HepG2 (cell line): Measurements from ENCODE around the gene LMAN1L. TPM values are rescaled to one million over a fixed set of nuclear protein-coding genes. Genes with fewer than 3 reads are reported as not detected.

Source experiments
- ATAC-seq: fragments of 200-7000 bp; cut with Tn5 transposase; 3 replicates; pipeline ENCODE4 v1.9.1; 2020; ENCODE audit warnings: mild to moderate bottlenecking, moderate library complexity
- BruUV-seq: library from RNA; stranded (reverse); fragments of 400-500 nt; replicated peaks from 2 replicates; lab custom pipeline; 2021; lab: Mats Ljungman, UMichigan
- CTCF ChIA-PET: fragments of 300-600 bp; formaldehyde crosslinking; extraction: SDS; loops from one replicate; lab custom pipeline; 2021; ENCODE audit warnings: low total read pairs, inconsistent platforms, low intra/inter-chr PET ratio; lab: Yijun Ruan, JAX
- POLR2A ChIA-PET: fragments of 350-600 bp; sonication (Branson Sonifier 250); formaldehyde crosslinking; loops from one replicate; lab custom pipeline; 2020; ENCODE audit warnings: antibody characterized with exemption, inconsistent platforms; lab: Yijun Ruan, JAX
- DNase-seq: peaks from one replicate; pipeline ENCODE4 v3.0.0-alpha.2; 2015; ENCODE audit warnings: low spot score
- FAIRE-seq: peaks from 3 replicates; lab custom pipeline; 2011; peaks lifted over from hg19 to GRCh38; lab: Jason Lieb, UNC
- H2AFZ ChIP-seq: one replicate; pipeline ENCODE4 v1.6.1; 2011; ENCODE audit warnings: low read length, inconsistent platforms
- H3K27ac ChIP-seq: fragments of 300-600 bp; 3 replicates; pipeline ENCODE4 v1.8.0; 2011; ENCODE audit warnings: mixed run types, mild to moderate bottlenecking, mixed read lengths, low read length, inconsistent platforms; ENCODE audit not compliant: insufficient read depth; ENCODE audit errors: extremely low read length
- H3K27me3 ChIP-seq, 2 experiments: fragments of 200-600 bp in 1 of 2; 2 replicates in 1 of 2; 3 replicates in 1 of 2; pipeline versions ENCODE4 v1.6.0 to v1.8.0; 2011; ENCODE audit warnings: low read length in 2 of 2, mild to moderate bottlenecking in 2 of 2, moderate library complexity in 2 of 2, inconsistent platforms in 1 of 2; ENCODE audit not compliant: insufficient read depth in 2 of 2, control insufficient read depth in 1 of 2
- H3K36me3 ChIP-seq, 2 experiments: fragments of 200-600 bp in 1 of 2; replicated peaks in 1 of 2; 2 replicates in 1 of 2; 3 replicates in 1 of 2; pipeline versions ENCODE4 v1.5.1 to v1.8.0; 2011; ENCODE audit warnings: low read length in 2 of 2, inconsistent platforms in 1 of 2; ENCODE audit not compliant: insufficient read depth in 2 of 2, control insufficient read depth in 1 of 2
- H3K4me1 ChIP-seq: 2 replicates; pipeline ENCODE4 v1.5.1; 2012; ENCODE audit warnings: low read length, inconsistent platforms; ENCODE audit not compliant: insufficient read depth
- H3K4me2 ChIP-seq: 2 replicates; pipeline ENCODE4 v1.6.0; 2011; ENCODE audit warnings: low read depth, low read length, inconsistent platforms
- H3K4me3 ChIP-seq, 3 experiments: fragments of 200-600 bp in 1 of 3; sonication (generic), shearing (Covaris generic) in 1 of 3; replicated peaks in 1 of 3; 2 replicates each; pipeline ENCODE4 v1.5.1; 2011 to 2016; ENCODE audit warnings: low read length in 3 of 3, inconsistent platforms in 2 of 3, low read depth in 2 of 3, mild to moderate bottlenecking in 2 of 3, control low read depth in 1 of 3, mixed read lengths in 1 of 3; ENCODE audit not compliant: insufficient read depth in 1 of 3
- H3K79me2 ChIP-seq: one replicate; pipeline ENCODE4 v1.6.1; 2011; ENCODE audit warnings: low read length, inconsistent platforms; ENCODE audit not compliant: insufficient read depth
- H3K9ac ChIP-seq: 2 replicates; pipeline ENCODE4 v1.6.0; 2011; ENCODE audit warnings: mild to moderate bottlenecking, low read depth, low read length, inconsistent platforms; ENCODE audit not compliant: insufficient read depth
- H3K9me3 ChIP-seq: 2 replicates; pipeline ENCODE4 v1.5.1; 2012; ENCODE audit warnings: mild to moderate bottlenecking, low read length
- H4K20me1 ChIP-seq: 2 replicates; pipeline ENCODE4 v1.6.0; 2011; ENCODE audit warnings: inconsistent platforms, mild to moderate bottlenecking, low read length, moderate library complexity; ENCODE audit not compliant: insufficient read depth
- AKNA ChIP-seq: sonication (generic); formaldehyde crosslinking; IDR thresholded peaks from 2 replicates; pipeline ENCODE4 v1.4.0; 2020; ENCODE audit warnings: missing genetic modification reagents, borderline replicate concordance
- ATF7 ChIP-seq, 2 experiments: fragments of 450-650 bp in 1 of 2; sonication (generic) in 1 of 2; formaldehyde crosslinking in 1 of 2; IDR thresholded peaks; 2 replicates each; pipeline versions ENCODE4 v1.4.0 to v1.6.1; 2016 to 2020; ENCODE audit warnings: antibody characterized with exemption in 1 of 2, mild to moderate bottlenecking in 1 of 2, missing genetic modification reagents in 1 of 2
- BRCA1 ChIP-seq: sonication (generic); formaldehyde crosslinking; IDR thresholded peaks from 2 replicates; pipeline ENCODE4 v1.4.0; 2020; ENCODE audit warnings: missing genetic modification reagents
- GABPA ChIP-seq, 2 experiments: IDR thresholded peaks; 2 replicates each; pipeline ENCODE4 v1.6.1; 2011 to 2016; ENCODE audit warnings: low read depth in 2 of 2, low read length in 1 of 2, missing biosample characterization in 1 of 2, missing genetic modification characterization in 1 of 2
- NCOA2 ChIP-seq: sonication (generic); formaldehyde crosslinking; IDR thresholded peaks from 2 replicates; pipeline ENCODE4 v1.8.0; 2022; ENCODE audit warnings: inconsistent platforms
- PAXIP1 ChIP-seq: sonication (generic); formaldehyde crosslinking; conservative IDR thresholded peaks from 2 replicates; pipeline ENCODE4 v1.4.0; 2020; ENCODE audit warnings: mild to moderate bottlenecking, missing genetic modification reagents, moderate library complexity
- RNF219 ChIP-seq: sonication (generic); formaldehyde crosslinking; IDR thresholded peaks from 2 replicates; pipeline ENCODE4 v1.5.0; 2020; ENCODE audit warnings: mild to moderate bottlenecking, missing genetic modification reagents
- SRSF1 ChIP-seq: fragments of 200-400 bp; formaldehyde crosslinking; optimal IDR thresholded peaks from 2 replicates; pipeline ENCODE3; 2017; ENCODE audit warnings: mild to moderate bottlenecking, low read depth, low read length, moderate library complexity
- TGIF2 ChIP-seq: IDR thresholded peaks from 2 replicates; pipeline ENCODE4 v1.6.1; 2016; ENCODE audit warnings: control low read depth, missing compliant biosample characterization
- ZNF275 ChIP-seq: sonication (generic); formaldehyde crosslinking; IDR thresholded peaks from 2 replicates; pipeline ENCODE4 v1.8.0; 2022; ENCODE audit warnings: missing genetic modification reagents, mild to moderate bottlenecking, inconsistent platforms, borderline replicate concordance
- ZNF543 ChIP-seq: sonication (generic); formaldehyde crosslinking; IDR thresholded peaks from 2 replicates; pipeline ENCODE4 v1.4.0; 2020; ENCODE audit warnings: mild to moderate bottlenecking, missing genetic modification reagents
- WGBS: methylation state at CpG from one replicate; pipeline ENCODE4 v1.1.6; 2017; ENCODE audit warnings: low lambda C conversion rate; 5-methylcytosine and 5-hydroxymethylcytosine counted together
- in situ Hi-C: cut with HindIII; loops from 2 replicates; pipeline ENCODE4 v1.10.0; 2017; ENCODE audit warnings: low pct_unique_long_range_greater_than_20kb; ENCODE audit not compliant: extremely low pct_ligation_motif_present
- intact Hi-C: fragments of 100-400 bp; cut with micrococcal nuclease; formaldehyde crosslinking; loops from one replicate; pipeline ENCODE4 v1.10.0; 2022; ENCODE audit not compliant: unreplicated experiment
- polyA plus RNA-seq, 8 experiments: library from polyadenylated mRNA; depleted of rRNA in 3 of 8; stranded (reverse) in 7 of 8; unstranded in 1 of 8; fragments of >200 nt; fragmentation: Illumina TruSeq in 4 of 8; extraction: Trizol in 4 of 8; gene quantifications; 2 replicates each; pipeline versions ENCODE4 v1.2.1 to v1.2.3, GENCODE V29; 2011 to 2016; ENCODE audit warnings: low read depth in 4 of 8, missing spikeins in 1 of 8, mixed read lengths in 1 of 8; ENCODE audit not compliant: insufficient read depth in 1 of 8
- total RNA-seq, 5 experiments: library from RNA; depleted of rRNA; stranded (reverse); fragments of >200 nt; fragmentation: Illumina TruSeq; extraction: Trizol; gene quantifications; 2 replicates each; pipeline ENCODE4 v1.2.3, GENCODE V29; 2016; ENCODE audit warnings: low read depth in 1 of 5

Gene LMAN1L
- total and polyA plus RNA-seq, 2 of the 13 experiments (the other 11 are each of a cell fraction or from before 2014, with no cell fraction given): not detected

- H3K27me3 ChIP-seq: peaks cover 7 to 50% of the 10 kb centered on the region in 2 experiments; a peak in 4 of 5 replicates
- ATAC-seq (no peak), DNase-seq (no peak), FAIRE-seq (no peak)
- H3K4me1 ChIP-seq: no peaks in the 10 kb centered on the region
- H3K4me3 ChIP-seq: no peak overlapping the region
- no TSS peak for BruUV-seq
- ChIA-PET POLR2A (no interaction called here), CTCF (no interaction called here)
- H3K9ac ChIP-seq: no peak overlapping the region
- H3K4me2 ChIP-seq: no peak overlapping the region
- H3K9me3 ChIP-seq: no peaks in the 10 kb centered on the region
- intact Hi-C loops: no loop called here
- WGBS: 9% methylated on average over 7 of the region's 7 CpGs
- H4K20me1 ChIP-seq: no peaks in the 10 kb centered on the region; the same call in 1 of the 2 replicates
- no peak overlapping the region for H3K27ac ChIP-seq
- in situ Hi-C loops: no loop called here
- H3K36me3 ChIP-seq: no peaks in the 10 kb centered on the region
- TF ChIP-seq RNF219 (CRISPR knock-in tag) (no peak), TGIF2 (CRISPR knock-in tag) (no peak), ZNF275 (CRISPR knock-in tag) (no peak), SRSF1 (no peak), ATF7 (IDR thresholded peaks at IDR 0.05) (no peak), ATF7 (CRISPR knock-in tag; IDR thresholded peaks at IDR 0.05) (no peak), PAXIP1 (CRISPR knock-in tag) (no peak), GABPA (IDR thresholded peaks at IDR 0.05; ENCODE audit: low read depth, low read length) (no peak), GABPA (CRISPR knock-in tag; IDR thresholded peaks at IDR 0.05; ENCODE audit: low read depth) (no peak), NCOA2 (CRISPR knock-in tag) (no peak), AKNA (no peak), ZNF543 (no peak), BRCA1 (CRISPR knock-in tag) (no peak)
- TF ChIP-seq, all 625 proteins: peak for 0
- H3K79me2 ChIP-seq: no peaks in the 10 kb centered on the region
- H2AFZ ChIP-seq: no peak overlapping the region
Observed at GRCh38 chr15:74824976-74825375, 12.3 kb downstream of the LMAN1L start.
